B cell (primary cell): ENCODE results near the gene GLIS1. TPM values are rescaled to one million over a fixed set of nuclear protein-coding genes. Genes with fewer than 3 reads are reported as not detected.
"Not testable (repeated sequence)": the region's sequence is repeated elsewhere in the genome, so short reads cannot be mapped to it uniquely, and the experiment has no call there.

Source experiments
- ATAC-seq: fragments of 200-7000 bp; cut with Tn5 transposase; one replicate; pipeline ENCODE4 v1.10.0; 2021; ENCODE audit warnings: low read depth, mild to moderate bottlenecking, moderate number of reproducible peaks, moderate library complexity
- CTCF ChIA-PET: fragments of 350-600 bp; sonication (Branson Sonifier 250); formaldehyde crosslinking; loops from one replicate; lab custom pipeline; 2021; ENCODE audit warnings: antibody characterized with exemption, inconsistent platforms; lab: Charles Lee
- POLR2A ChIA-PET: fragments of 350-600 bp; sonication (Branson Sonifier 250); formaldehyde crosslinking; loops from one replicate; lab custom pipeline; 2021; ENCODE audit warnings: antibody characterized with exemption; lab: Charles Lee
- DNase-seq: peaks from one replicate; pipeline ENCODE4 v3.0.0; 2013
- H2AFZ ChIP-seq: 2 replicates; pipeline ENCODE4 v1.6.1; 2012; ENCODE audit warnings: mild to moderate bottlenecking, low read depth, low read length; ENCODE audit not compliant: insufficient read depth, poor library complexity, severe bottlenecking
- H3K27ac ChIP-seq, 2 donors: 1 replicate in 1 of 2; 2 replicates in 1 of 2; pipeline ENCODE4 v1.5.1; 2012 to 2013; ENCODE audit warnings: low read length in 2 of 2, mild to moderate bottlenecking in 2 of 2, moderate library complexity in 1 of 2
- H3K27me3 ChIP-seq, 4 experiments: fragments of 200-600 bp in 1 of 4; sonication (generic) in 1 of 4; replicated peaks in 1 of 4; 1 replicate in 2 of 4; 2 replicates in 2 of 4; pipeline versions ENCODE4 v1.6.1 to v1.7.0; 2013 to 2016; ENCODE audit warnings: low read length in 3 of 4, mild to moderate bottlenecking in 2 of 4, mixed read lengths in 1 of 4, moderate library complexity in 1 of 4; ENCODE audit not compliant: insufficient read depth in 4 of 4, control insufficient read depth in 3 of 4; ENCODE audit errors: control extremely low read depth in 1 of 4
- H3K36me3 ChIP-seq, 2 experiments: replicated peaks in 1 of 2; 1 replicate in 1 of 2; 2 replicates in 1 of 2; pipeline versions ENCODE4 v1.6.1 to v1.7.1; 2013; ENCODE audit warnings: low read length in 1 of 2; ENCODE audit not compliant: insufficient read depth in 2 of 2, control insufficient read depth in 1 of 2; ENCODE audit errors: control extremely low read depth in 1 of 2, extremely low read depth in 1 of 2
- H3K4me1 ChIP-seq, 2 donors: fragments of 200-600 bp in 1 of 2; sonication (generic) in 1 of 2; 1 replicate in 1 of 2; 2 replicates in 1 of 2; pipeline versions ENCODE4 v1.5.1 to v1.6.1; 2013 to 2017; ENCODE audit warnings: low read length in 2 of 2; ENCODE audit not compliant: control insufficient read depth in 2 of 2, insufficient read depth in 2 of 2
- H3K4me2 ChIP-seq: replicated peaks from 2 replicates; pipeline ENCODE3; 2012; ENCODE audit warnings: mild to moderate bottlenecking, low read depth, low read length; ENCODE audit not compliant: poor library complexity, severe bottlenecking
- H3K4me3 ChIP-seq, 5 experiments: fragments of 200-600 bp in 1 of 5; sonication (generic) in 1 of 5; 1 replicate in 3 of 5; 2 replicates in 2 of 5; pipeline versions ENCODE4 v1.5.1 to v1.7.0; 2011 to 2016; ENCODE audit warnings: low read length in 4 of 5, mild to moderate bottlenecking in 4 of 5, low read depth in 2 of 5, control low read depth in 1 of 5, moderate library complexity in 1 of 5; ENCODE audit not compliant: insufficient read depth in 1 of 5; ENCODE audit errors: control extremely low read depth in 1 of 5, extremely low read depth in 1 of 5
- H3K79me2 ChIP-seq: fragments of 200-600 bp; sonication (generic); one replicate; pipeline ENCODE4 v1.6.0; 2016; ENCODE audit warnings: low read length; ENCODE audit not compliant: control insufficient read depth, insufficient read depth
- H3K9ac ChIP-seq: fragments of 200-600 bp; sonication (generic); 2 replicates; pipeline ENCODE4 v1.6.1; 2017; ENCODE audit warnings: mild to moderate bottlenecking, low read length, moderate library complexity
- H3K9me3 ChIP-seq, 3 donors: one replicate each; pipeline versions ENCODE4 v1.6.1 to v1.7.1; 2013; ENCODE audit warnings: low read length in 2 of 3; ENCODE audit not compliant: control insufficient read depth in 2 of 3, insufficient read depth in 1 of 3; ENCODE audit errors: control extremely low read depth in 1 of 3
- H4K20me1 ChIP-seq: 2 replicates; pipeline ENCODE4 v1.6.0; 2012; ENCODE audit warnings: mild to moderate bottlenecking, low read length; ENCODE audit not compliant: insufficient read depth, control insufficient read depth, poor library complexity, severe bottlenecking
- H3K27ac Mint-ChIP-seq: one replicate; pipeline ENCODE4 v1.8.0; 2021; ENCODE audit warnings: mixed read lengths
- H3K27me3 Mint-ChIP-seq: one replicate; pipeline ENCODE4 v1.8.0; 2021; ENCODE audit warnings: mixed read lengths
- H3K4me1 Mint-ChIP-seq: one replicate; pipeline ENCODE4 v1.8.0; 2021; ENCODE audit warnings: mixed read lengths
- H3K4me3 Mint-ChIP-seq: one replicate; pipeline ENCODE4 v1.8.0; 2021; ENCODE audit warnings: mixed read lengths
- H3K9me3 Mint-ChIP-seq: one replicate; pipeline ENCODE4 v1.8.0; 2022; ENCODE audit warnings: mixed read lengths; ENCODE audit not compliant: insufficient read depth
- EZH2 ChIP-seq: IDR thresholded peaks from 2 replicates; pipeline ENCODE4 v1.6.1; 2012; ENCODE audit warnings: borderline replicate concordance, low read depth, mild to moderate bottlenecking, moderate library complexity, low read length; ENCODE audit not compliant: insufficient read depth, poor library complexity, severe bottlenecking
- WGBS: methylation state at CpG from one replicate; pipeline ENCODE4 v1.1.5; 2013; ENCODE audit warnings: missing lambda C conversion rate; ENCODE audit not compliant: insufficient coverage; 5-methylcytosine and 5-hydroxymethylcytosine counted together
- intact Hi-C: fragments of 100-400 bp; cut with micrococcal nuclease; formaldehyde crosslinking; loops from one replicate; pipeline ENCODE4 v1.10.0; 2022
- polyA plus RNA-seq: library from polyadenylated mRNA; depleted of rRNA; stranded (reverse); fragments of >200 nt; gene quantifications from 2 replicates; pipeline ENCODE4 v1.2.3, GENCODE V29; 2012
- total RNA-seq, 2 donors: library from RNA; stranded (reverse); fragments of 120-200 nt in 1 of 2; gene quantifications; 1 replicate in 1 of 2; 2 replicates in 1 of 2; pipeline versions ENCODE4 v1.2.3 to v1.2.4, GENCODE V29; 2013 to 2022
- TF ChIP-seq, protein P1 (sequence below): fragments of 200-600 bp; IDR thresholded peaks from one replicate; pipeline ENCODE4 v1.8.0; 2022; ENCODE audit warnings: antibody characterized with exemption, mild to moderate bottlenecking

Gene GLIS1
- total and polyA plus RNA-seq, 2 donors (not counting 1 experiment from before 2014, with no cell fraction given), result not detected

- no peak overlapping the region for H3K9ac ChIP-seq
- DNase-seq (no peak), ATAC-seq (no peak)
- no peaks in the 10 kb centered on the region for H3K9me3 ChIP-seq
- peaks cover 0 to 5% (median 0%) of the 10 kb centered on the region in 4 experiments for H3K27me3 ChIP-seq
- no peak overlapping the region for H3K4me3 ChIP-seq
- H4K20me1 ChIP-seq, result no peaks in the 10 kb centered on the region
- 100% methylated on average over 1 of the region's 1 CpG for WGBS
- intact Hi-C loops, result no loop called here
- H3K79me2 ChIP-seq, result no peaks in the 10 kb centered on the region
- H3K4me1 ChIP-seq, result no peaks in the 10 kb centered on the region
- H3K9me3 Mint-ChIP-seq, result no peaks in the 10 kb centered on the region
- H3K27ac ChIP-seq, result no peak overlapping the region
- H3K27ac Mint-ChIP-seq, result no peak overlapping the region
- H3K36me3 ChIP-seq, result no peaks in the 10 kb centered on the region
- ChIA-PET POLR2A (no interaction called here), CTCF (no interaction called here)
- no peak overlapping the region for H3K4me2 ChIP-seq
- H2AFZ ChIP-seq, result no peak overlapping the region
- H3K4me3 Mint-ChIP-seq, result no peak overlapping the region
- TF ChIP-seq, protein P1, sequence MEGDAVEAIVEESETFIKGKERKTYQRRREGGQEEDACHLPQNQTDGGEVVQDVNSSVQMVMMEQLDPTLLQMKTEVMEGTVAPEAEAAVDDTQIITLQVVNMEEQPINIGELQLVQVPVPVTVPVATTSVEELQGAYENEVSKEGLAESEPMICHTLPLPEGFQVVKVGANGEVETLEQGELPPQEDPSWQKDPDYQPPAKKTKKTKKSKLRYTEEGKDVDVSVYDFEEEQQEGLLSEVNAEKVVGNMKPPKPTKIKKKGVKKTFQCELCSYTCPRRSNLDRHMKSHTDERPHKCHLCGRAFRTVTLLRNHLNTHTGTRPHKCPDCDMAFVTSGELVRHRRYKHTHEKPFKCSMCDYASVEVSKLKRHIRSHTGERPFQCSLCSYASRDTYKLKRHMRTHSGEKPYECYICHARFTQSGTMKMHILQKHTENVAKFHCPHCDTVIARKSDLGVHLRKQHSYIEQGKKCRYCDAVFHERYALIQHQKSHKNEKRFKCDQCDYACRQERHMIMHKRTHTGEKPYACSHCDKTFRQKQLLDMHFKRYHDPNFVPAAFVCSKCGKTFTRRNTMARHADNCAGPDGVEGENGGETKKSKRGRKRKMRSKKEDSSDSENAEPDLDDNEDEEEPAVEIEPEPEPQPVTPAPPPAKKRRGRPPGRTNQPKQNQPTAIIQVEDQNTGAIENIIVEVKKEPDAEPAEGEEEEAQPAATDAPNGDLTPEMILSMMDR, result no peak
- no peak for TF ChIP-seq EZH2
- peaks cover 6% of the 10 kb centered on the region for H3K27me3 Mint-ChIP-seq
- H3K4me1 Mint-ChIP-seq, result no peaks in the 10 kb centered on the region
These were observed 87.6 kb downstream of the GLIS1 start for GRCh38 chr1:53651356-53651755.

DNA sequence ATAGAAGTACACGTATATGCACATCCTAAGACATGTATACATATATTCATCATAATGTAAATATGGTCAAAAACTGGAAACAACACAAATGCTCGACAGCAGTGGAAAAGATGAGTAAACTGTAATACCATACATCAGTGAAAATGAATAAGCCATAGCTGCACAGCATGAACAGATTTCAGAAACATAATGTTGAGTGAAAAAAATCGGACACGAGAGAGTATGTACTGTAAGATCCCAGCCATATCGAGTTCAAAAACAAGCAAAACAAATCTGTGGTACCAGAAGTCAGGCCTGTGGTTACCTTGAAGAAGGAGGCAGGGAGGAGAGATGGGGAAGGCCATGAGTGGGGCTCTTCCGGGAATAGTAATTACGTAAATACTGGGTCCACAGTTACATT lies 90.4 kb downstream of the GLIS1 start:
- peaks cover 7% of the 10 kb centered on the region for H3K27me3 Mint-ChIP-seq
- no peak overlapping the region for H3K27ac Mint-ChIP-seq
- no peaks in the 10 kb centered on the region for H3K4me1 Mint-ChIP-seq
- no peak overlapping the region for H3K9ac ChIP-seq
- no peak overlapping the region for H3K4me3 Mint-ChIP-seq
- no peaks in the 10 kb centered on the region for H3K9me3 Mint-ChIP-seq
- no peaks in the 10 kb centered on the region for H3K4me1 ChIP-seq
- CTCF ChIA-PET, result no interaction called here
- DNase-seq (no peak), ATAC-seq (no peak)
- H3K4me2 ChIP-seq, result no peak overlapping the region
- intact Hi-C loops, result no loop called here
- no peak overlapping the region for H3K4me3 ChIP-seq
- no peak overlapping the region for H3K27ac ChIP-seq
- H3K36me3 ChIP-seq, result no peaks in the 10 kb centered on the region
- TF ChIP-seq, protein P1, result no peak
- TF ChIP-seq EZH2, result no peak
- H3K27me3 ChIP-seq, result no peaks in the 10 kb centered on the region
- H3K79me2 ChIP-seq, result no peaks in the 10 kb centered on the region
- 100% methylated on average over 3 of the region's 7 CpGs for WGBS
- POLR2A ChIA-PET, result no interaction called here
- H4K20me1 ChIP-seq, result no peaks in the 10 kb centered on the region
- H2AFZ ChIP-seq, result no peak overlapping the region
- no peaks in the 10 kb centered on the region for H3K9me3 ChIP-seq

DNA sequence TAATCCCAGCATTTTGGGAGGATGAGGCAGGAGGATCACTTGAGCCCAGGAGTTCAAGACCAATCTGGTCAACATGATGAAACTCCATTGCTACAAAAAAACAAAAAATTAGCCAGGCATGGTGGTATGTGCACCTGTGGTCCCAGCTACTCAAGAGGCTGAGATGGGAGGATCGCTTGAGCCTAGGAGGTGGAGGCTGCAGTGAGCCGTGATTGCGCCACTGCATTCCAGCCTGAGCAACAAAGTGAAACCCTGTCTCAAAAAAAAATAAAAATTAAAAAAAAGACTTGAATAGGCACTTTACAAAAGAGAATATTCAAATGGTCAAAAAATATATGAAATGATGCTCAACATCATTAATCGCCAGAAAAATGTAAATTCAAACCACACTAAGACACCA lies 91.0 kb downstream of the GLIS1 start:
- DNase-seq, H3K4me2 ChIP-seq, H3K9ac ChIP-seq, H3K27ac Mint-ChIP-seq, CTCF ChIA-PET, H3K4me3 Mint-ChIP-seq, H3K36me3 ChIP-seq, H3K9me3 Mint-ChIP-seq, H3K27ac ChIP-seq, H4K20me1 ChIP-seq, H3K4me3 ChIP-seq, POLR2A ChIA-PET, ATAC-seq, H3K4me1 Mint-ChIP-seq, H3K79me2 ChIP-seq, intact Hi-C loops, H3K27me3 ChIP-seq, H2AFZ ChIP-seq, H3K27me3 Mint-ChIP-seq, H3K4me1 ChIP-seq, H3K9me3 ChIP-seq: not testable (repeated sequence)
- no CpG with 5 or more reads among the region's 4 CpGs for WGBS
